DND-41 (cell line): ENCODE results near the gene COL4A1.

Experiments used
- CTCF ChIP-seq: IDR thresholded peaks from 2 replicates; pipeline ENCODE4 v1.5.1; 2012; ENCODE audit warnings: borderline replicate concordance, low read length, moderate library complexity, mild to moderate bottlenecking; ENCODE audit not compliant: poor library complexity, severe bottlenecking; ENCODE audit errors: extremely low read depth
- EZH2 ChIP-seq: IDR thresholded peaks from 3 replicates; pipeline ENCODE4 v1.6.1; 2012; ENCODE audit warnings: borderline replicate concordance, low read depth, mild to moderate bottlenecking, moderate library complexity, low read length, inconsistent platforms; ENCODE audit not compliant: severe bottlenecking

- TF ChIP-seq CTCF: no peak
- no peak for TF ChIP-seq EZH2
Observed at GRCh38 chr13:110309661-110310524, 2.9 kb upstream of the COL4A1 start.
